ENCODE data around the gene OR51B2.

The OR51B2 gene

DNA sequence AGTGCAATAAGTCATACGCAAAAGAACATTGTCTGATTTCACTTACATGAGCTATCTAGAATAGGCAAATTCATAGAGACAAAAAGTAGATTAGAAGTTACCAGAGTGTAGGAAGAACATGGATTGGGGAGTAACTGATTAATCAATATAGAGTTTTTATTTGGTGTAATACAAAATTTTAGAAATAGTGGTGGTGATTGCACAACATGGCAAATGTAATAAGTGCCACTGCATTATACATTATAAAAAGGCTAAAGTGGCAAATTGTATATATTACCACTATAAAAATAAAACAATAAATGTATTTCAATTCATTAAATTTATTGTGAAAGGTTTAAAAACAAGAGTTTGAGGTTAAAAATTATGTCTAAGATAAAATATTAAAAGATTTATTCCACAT lies 13.7 kb downstream of the OR51B2 start:
- H3K4me3 ChIP-seq (ENCODE audit: low read depth, low read length, poor library complexity, severe bottlenecking), result no peak overlapping the region
- no peaks in the 10 kb centered on the region for H4K20me1 ChIP-seq (ENCODE audit: insufficient read depth, low read length)
- H3K9ac ChIP-seq (ENCODE audit: low read length), result no peak overlapping the region
- H3K9me2 ChIP-seq (ENCODE audit: low read depth, low read length), result no peaks in the 10 kb centered on the region
- H3K79me2 ChIP-seq (ENCODE audit: insufficient read depth, low read length), result no peaks in the 10 kb centered on the region
- no peaks in the 10 kb centered on the region for H3F3A ChIP-seq (ENCODE audit: insufficient read depth, low read length)
- H3K9me3 ChIP-seq (ENCODE audit: low read length), result no peaks in the 10 kb centered on the region
- H3K4me1 ChIP-seq (ENCODE audit: insufficient read depth, low read length, severe bottlenecking), result no peaks in the 10 kb centered on the region
- no peak overlapping the region for H3K4me2 ChIP-seq (ENCODE audit: low read length)
- H3K27ac ChIP-seq (ENCODE audit: low read depth, low read length, poor library complexity, severe bottlenecking), result no peak overlapping the region
- TF ChIP-seq EZH2 (IDR thresholded peaks at IDR 0.05; ENCODE audit: borderline replicate concordance, low read length), result no peak
- no peaks in the 10 kb centered on the region for H3K27me3 ChIP-seq (ENCODE audit: insufficient read depth, low read length)
- no peaks in the 10 kb centered on the region for H3K36me3 ChIP-seq (ENCODE audit: insufficient read depth, low read length)
- no peak overlapping the region for H2AFZ ChIP-seq (ENCODE audit: low read length)

DNA sequence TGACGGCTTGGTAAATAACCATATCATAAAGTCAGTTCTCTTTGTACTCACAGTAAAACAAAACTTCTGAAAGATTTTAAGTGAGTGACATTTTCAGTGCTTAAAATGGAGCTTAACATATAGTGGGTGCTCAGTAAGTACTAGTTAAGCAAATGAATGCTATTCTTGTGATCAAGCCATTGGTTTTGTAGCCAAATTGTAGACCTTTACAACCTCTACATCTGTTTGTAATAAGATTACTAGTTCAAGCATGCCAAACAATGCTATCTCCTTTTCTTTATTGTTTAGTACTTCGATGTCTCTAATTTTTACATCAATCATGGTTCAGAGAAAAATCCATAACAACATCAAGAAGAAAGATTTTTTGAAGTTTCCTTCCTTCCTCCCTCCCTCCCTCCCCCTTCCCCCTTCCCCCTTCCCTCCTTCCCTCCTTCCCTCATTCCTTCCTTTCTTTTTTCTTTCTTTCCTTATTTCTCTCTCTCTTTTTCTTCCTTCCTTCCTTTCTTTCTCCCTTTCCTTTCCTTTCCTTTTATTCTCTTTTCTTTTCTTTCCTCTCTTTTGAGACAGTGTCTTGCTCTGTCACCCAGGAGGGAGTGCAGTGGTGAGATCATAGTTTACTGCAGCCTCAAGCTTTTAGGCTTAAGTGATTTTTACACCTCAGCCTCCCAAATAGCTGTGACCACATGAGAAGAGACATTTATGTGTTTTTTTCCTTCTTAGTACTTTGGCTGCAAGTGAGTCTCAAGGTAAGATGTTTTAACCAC lies 16.7 kb downstream of the OR51B2 start:
- no peak overlapping the region for H3K27ac ChIP-seq (ENCODE audit: low read depth, low read length, poor library complexity, severe bottlenecking)
- no peaks in the 10 kb centered on the region for H4K20me1 ChIP-seq (ENCODE audit: insufficient read depth, low read length)
- H3K9me3 ChIP-seq (ENCODE audit: low read length), result no peaks in the 10 kb centered on the region
- no peak overlapping the region for H3K9ac ChIP-seq (ENCODE audit: low read length)
- H3K27me3 ChIP-seq (ENCODE audit: insufficient read depth, low read length), result no peaks in the 10 kb centered on the region
- H2AFZ ChIP-seq (ENCODE audit: low read length), result no peak overlapping the region
- no peak for TF ChIP-seq EZH2 (IDR thresholded peaks at IDR 0.05; ENCODE audit: borderline replicate concordance, low read length)
- no peak for TF ChIP-seq CTCF (IDR thresholded peaks at IDR 0.05; ENCODE audit: low read length)
- no peaks in the 10 kb centered on the region for H3K4me1 ChIP-seq (ENCODE audit: insufficient read depth, low read length, severe bottlenecking)
- H3K9me2 ChIP-seq (ENCODE audit: low read depth, low read length), result no peaks in the 10 kb centered on the region
- no peak overlapping the region for H3K4me2 ChIP-seq (ENCODE audit: low read length)
- no peaks in the 10 kb centered on the region for H3F3A ChIP-seq (ENCODE audit: insufficient read depth, low read length)
- no peaks in the 10 kb centered on the region for H3K36me3 ChIP-seq (ENCODE audit: insufficient read depth, low read length)
- no peak overlapping the region for H3K4me3 ChIP-seq (ENCODE audit: low read depth, low read length, poor library complexity, severe bottlenecking)
- H3K79me2 ChIP-seq (ENCODE audit: insufficient read depth, low read length), result no peaks in the 10 kb centered on the region

- H3K9me2 ChIP-seq (ENCODE audit: low read depth, low read length), result no peaks in the 10 kb centered on the region
- no peaks in the 10 kb centered on the region for H3K27me3 ChIP-seq (ENCODE audit: insufficient read depth, low read length)
- H2AFZ ChIP-seq (ENCODE audit: low read length), result no peak overlapping the region
- no peaks in the 10 kb centered on the region for H3K36me3 ChIP-seq (ENCODE audit: insufficient read depth, low read length)
- no peak overlapping the region for H3K4me3 ChIP-seq (ENCODE audit: low read depth, low read length, poor library complexity, severe bottlenecking)
- H3K27ac ChIP-seq (ENCODE audit: low read depth, low read length, poor library complexity, severe bottlenecking), result no peak overlapping the region
- no peaks in the 10 kb centered on the region for H3K9me3 ChIP-seq (ENCODE audit: low read length)
- H3K9ac ChIP-seq (ENCODE audit: low read length), result no peak overlapping the region
- TF ChIP-seq CTCF (IDR thresholded peaks at IDR 0.05; ENCODE audit: low read length), result no peak
- TF ChIP-seq EZH2 (IDR thresholded peaks at IDR 0.05; ENCODE audit: borderline replicate concordance, low read length), result no peak
- no peaks in the 10 kb centered on the region for H3F3A ChIP-seq (ENCODE audit: insufficient read depth, low read length)
- H3K79me2 ChIP-seq (ENCODE audit: insufficient read depth, low read length), result no peaks in the 10 kb centered on the region
- H3K4me1 ChIP-seq (ENCODE audit: insufficient read depth, low read length, severe bottlenecking), result no peaks in the 10 kb centered on the region
- no peak overlapping the region for H3K4me2 ChIP-seq (ENCODE audit: low read length)
- H4K20me1 ChIP-seq (ENCODE audit: insufficient read depth, low read length), result no peaks in the 10 kb centered on the region
These were observed 20.1 kb downstream of the OR51B2 start for GRCh38 chr11:5304046-5304445.

GRCh38 chr11:5303626-5304025 lies 20.5 kb downstream of the OR51B2 start:
- Histone ChIP-seq H3K79me2 (ENCODE audit: insufficient read depth, low read length) (no peaks in the 10 kb centered on the region), H3K4me3 (ENCODE audit: low read depth, low read length, poor library complexity, severe bottlenecking) (no peak overlapping the region), H3K4me1 (ENCODE audit: insufficient read depth, low read length, severe bottlenecking) (no peaks in the 10 kb centered on the region), H3K27me3 (ENCODE audit: insufficient read depth, low read length) (no peaks in the 10 kb centered on the region), H3K9me3 (ENCODE audit: low read length) (no peaks in the 10 kb centered on the region), H3K9me2 (ENCODE audit: low read depth, low read length) (no peaks in the 10 kb centered on the region), H3F3A (ENCODE audit: insufficient read depth, low read length) (no peaks in the 10 kb centered on the region), H3K4me2 (ENCODE audit: low read length) (no peak overlapping the region), H2AFZ (ENCODE audit: low read length) (no peak overlapping the region), H3K9ac (ENCODE audit: low read length) (no peak overlapping the region), H4K20me1 (ENCODE audit: insufficient read depth, low read length) (no peaks in the 10 kb centered on the region), H3K27ac (ENCODE audit: low read depth, low read length, poor library complexity, severe bottlenecking) (no peak overlapping the region), H3K36me3 (ENCODE audit: insufficient read depth, low read length) (no peaks in the 10 kb centered on the region)
- TF ChIP-seq EZH2 (IDR thresholded peaks at IDR 0.05; ENCODE audit: borderline replicate concordance, low read length) (no peak), CTCF (IDR thresholded peaks at IDR 0.05; ENCODE audit: low read length) (no peak)

Measured in OCI-LY1 (cell line).